IMR-90 (cell line): Measurements from ENCODE around the gene AK3. TPM values are rescaled to one million over a fixed set of nuclear protein-coding genes. Genes with fewer than 3 reads are reported as not detected.
A peak's percentile ranks its signal among the peaks of the same experiment; 100 is the strongest.

Experiments
- ATAC-seq: fragments of 200-7000 bp; cut with Tn5 transposase; 2 replicates; pipeline ENCODE4 v1.9.1; 2020; ENCODE audit warnings: low read depth, mild to moderate bottlenecking, moderate library complexity
- BruUV-seq: library from RNA; stranded (reverse); fragments of 400-500 nt; replicated peaks from 2 replicates; lab custom pipeline; 2021; lab: Mats Ljungman, UMichigan
- CTCF ChIA-PET: fragments of 300-600 bp; formaldehyde crosslinking; extraction: SDS; loops from one replicate; lab custom pipeline; 2021; ENCODE audit warnings: antibody characterized with exemption; lab: Yijun Ruan, JAX
- POLR2A ChIA-PET: fragments of 300-600 bp; sonication (Branson Sonifier 250); formaldehyde crosslinking; loops from one replicate; lab custom pipeline; 2022; ENCODE audit warnings: antibody characterized with exemption; ENCODE audit not compliant: unreplicated experiment; lab: Charles Lee
- DNase-seq: peaks from one replicate; pipeline ENCODE4 v3.0.0; 2013
- H2AFZ ChIP-seq: replicated peaks from 2 replicates; pipeline ENCODE3; 2013; ENCODE audit warnings: low read length, mild to moderate bottlenecking; ENCODE audit not compliant: poor library complexity
- H2AK5ac ChIP-seq: 2 replicates; pipeline ENCODE4 v1.6.1; 2013; ENCODE audit warnings: low read depth, low read length, inconsistent platforms
- H2AK9ac ChIP-seq: replicated peaks from 2 replicates; pipeline ENCODE3; 2013; ENCODE audit warnings: mild to moderate bottlenecking, low read depth, low read length, moderate library complexity; ENCODE audit not compliant: poor library complexity
- H2BK120ac ChIP-seq: 2 replicates; pipeline ENCODE4 v1.6.1; 2013; ENCODE audit warnings: low read depth, low read length, inconsistent platforms
- H2BK15ac ChIP-seq: 3 replicates; pipeline ENCODE4 v1.6.1; 2013; ENCODE audit warnings: low read depth, low read length, inconsistent platforms
- H2BK20ac ChIP-seq: 2 replicates; pipeline ENCODE4 v1.6.1; 2013; ENCODE audit warnings: low read depth, mild to moderate bottlenecking, inconsistent platforms, low read length, moderate library complexity
- H2BK5ac ChIP-seq: 2 replicates; pipeline ENCODE4 v1.6.1; 2013; ENCODE audit warnings: mild to moderate bottlenecking, low read depth, low read length, inconsistent platforms; ENCODE audit not compliant: poor library complexity, severe bottlenecking
- H3K14ac ChIP-seq: replicated peaks from 2 replicates; pipeline ENCODE4 v1.6.1; 2013; ENCODE audit warnings: low read depth, low read length, inconsistent platforms
- H3K18ac ChIP-seq: 2 replicates; pipeline ENCODE4 v1.6.1; 2013; ENCODE audit warnings: low read depth, low read length, control low read depth
- H3K23ac ChIP-seq: 2 replicates; pipeline ENCODE4 v1.6.1; 2013; ENCODE audit warnings: low read depth, low read length, inconsistent platforms
- H3K27ac ChIP-seq: 2 replicates; pipeline ENCODE4 v1.5.1; 2013; ENCODE audit warnings: mild to moderate bottlenecking, control low read depth, low read length; ENCODE audit not compliant: insufficient read depth
- H3K27me3 ChIP-seq: 2 replicates; pipeline ENCODE4 v1.6.1; 2013; ENCODE audit warnings: low read length; ENCODE audit not compliant: control insufficient read depth, insufficient read depth
- H3K36me3 ChIP-seq: 2 replicates; pipeline ENCODE4 v1.6.1; 2013; ENCODE audit warnings: low read length, mixed read lengths; ENCODE audit not compliant: control insufficient read depth, insufficient read depth
- H3K4ac ChIP-seq: 2 replicates; pipeline ENCODE4 v1.6.1; 2013; ENCODE audit warnings: low read depth, low read length, inconsistent platforms
- H3K4me1 ChIP-seq: 2 replicates; pipeline ENCODE4 v1.6.1; 2013; ENCODE audit warnings: low read length, mixed read lengths; ENCODE audit not compliant: control insufficient read depth, insufficient read depth
- H3K4me2 ChIP-seq: 2 replicates; pipeline ENCODE4 v1.6.1; 2013; ENCODE audit warnings: low read depth, mild to moderate bottlenecking, control low read depth, low read length, moderate library complexity
- H3K4me3 ChIP-seq: 2 replicates; pipeline ENCODE4 v1.5.1; 2013; ENCODE audit warnings: low read depth, mild to moderate bottlenecking, control low read depth, low read length, moderate library complexity; ENCODE audit not compliant: insufficient read depth
- H3K56ac ChIP-seq: 2 replicates; pipeline ENCODE4 v1.6.1; 2013; ENCODE audit warnings: low read length, inconsistent platforms; ENCODE audit not compliant: insufficient read depth; ENCODE audit errors: extremely low read depth
- H3K79me1 ChIP-seq, 2 experiments: 2 replicates each; pipeline ENCODE4 v1.6.1; 2013; ENCODE audit warnings: low read length in 2 of 2, inconsistent platforms in 1 of 2, low read depth in 1 of 2
- H3K9ac ChIP-seq: 2 replicates; pipeline ENCODE4 v1.6.1; 2013; ENCODE audit warnings: low read depth, low read length, control low read depth
- H3K9me1 ChIP-seq: 2 replicates; pipeline ENCODE4 v1.6.1; 2013; ENCODE audit warnings: low read length, inconsistent platforms; ENCODE audit not compliant: insufficient read depth
- H3K9me3 ChIP-seq: 2 replicates; pipeline ENCODE4 v1.6.1; 2013; ENCODE audit warnings: low read length; ENCODE audit not compliant: control insufficient read depth, insufficient read depth
- H4K20me1 ChIP-seq: 2 replicates; pipeline ENCODE4 v1.6.1; 2013; ENCODE audit warnings: low read length, inconsistent platforms; ENCODE audit not compliant: insufficient read depth
- H4K5ac ChIP-seq: 2 replicates; pipeline ENCODE4 v1.6.1; 2013; ENCODE audit warnings: mild to moderate bottlenecking, low read depth, low read length, control low read depth
- H4K8ac ChIP-seq, 2 experiments: 2 replicates each; pipeline ENCODE4 v1.6.1; 2013; ENCODE audit warnings: low read depth in 2 of 2, low read length in 2 of 2, control low read depth in 1 of 2, inconsistent platforms in 1 of 2
- H4K91ac ChIP-seq: 2 replicates; pipeline ENCODE4 v1.6.1; 2013; ENCODE audit warnings: low read depth, low read length, inconsistent platforms; ENCODE audit not compliant: insufficient read depth
- ELK1 ChIP-seq: fragments of 150-350 bp; IDR thresholded peaks from 2 replicates; pipeline ENCODE4 v1.6.1; 2016; ENCODE audit warnings: low read depth, mild to moderate bottlenecking, low read length, moderate library complexity, borderline replicate concordance
- MAZ ChIP-seq: IDR thresholded peaks from 2 replicates; pipeline ENCODE4 v1.6.1; 2012; ENCODE audit warnings: low read depth, mild to moderate bottlenecking, low read length, improper control_type of control experiment, moderate library complexity, borderline replicate concordance
- MXI1 ChIP-seq: IDR thresholded peaks from 2 replicates; pipeline ENCODE4 v1.6.1; 2012; ENCODE audit warnings: low read depth, mild to moderate bottlenecking, low read length, moderate library complexity, borderline replicate concordance
- NFE2L2 ChIP-seq: fragments of 150-350 bp; IDR thresholded peaks from 2 replicates; pipeline ENCODE4 v1.6.1; 2016; ENCODE audit warnings: low read depth, mild to moderate bottlenecking, low read length
- POLR2A ChIP-seq: IDR thresholded peaks from 2 replicates; pipeline ENCODE4 v1.6.1; 2012; ENCODE audit warnings: mild to moderate bottlenecking, low read depth, low read length
- RCOR1 ChIP-seq: IDR thresholded peaks from 2 replicates; pipeline ENCODE4 v1.6.1; 2012; ENCODE audit warnings: mild to moderate bottlenecking, low read length, improper control_type of control experiment; ENCODE audit not compliant: insufficient replicate concordance
- RFX5 ChIP-seq: IDR thresholded peaks from 2 replicates; pipeline ENCODE4 v1.8.0; 2012; ENCODE audit warnings: low read depth, mild to moderate bottlenecking, low read length, moderate library complexity
- USF2 ChIP-seq: fragments of 150-350 bp; IDR thresholded peaks from 2 replicates; pipeline ENCODE4 v1.6.1; 2017; ENCODE audit warnings: mild to moderate bottlenecking, antibody characterized with exemption, low read length, low read depth
- WGBS, 2 experiments: methylation state at CpG; one replicate each; pipeline versions ENCODE4 v1.1.5 to v1.1.7; 2013; ENCODE audit warnings: missing lambda C conversion rate in 2 of 2; ENCODE audit not compliant: insufficient read length in 1 of 2; ENCODE audit errors: extremely low coverage in 2 of 2; 5-methylcytosine and 5-hydroxymethylcytosine counted together
- dilution Hi-C: fragments of 300-500 bp; cut with HindIII; formaldehyde crosslinking; loops from one replicate; pipeline ENCODE4 v1.14.3; 2018; ENCODE audit warnings: low sequenced_read_pairs; ENCODE audit not compliant: unreplicated experiment
- in situ Hi-C: fragments of 300-500 bp; cut with MboI; formaldehyde crosslinking; loops from 3 replicates; pipeline ENCODE4 v1.14.3; 2019; ENCODE audit warnings: low sequenced_read_pairs, inconsistent platforms, mixed read lengths
- intact Hi-C: fragments of 100-400 bp; cut with micrococcal nuclease; formaldehyde crosslinking; loops from 2 replicates; pipeline ENCODE4 v1.10.0; 2022
- polyA plus RNA-seq, 3 experiments: library from polyadenylated mRNA; depleted of rRNA; stranded (reverse); fragments of >200 nt; gene quantifications; 2 replicates each; pipeline ENCODE4 v1.2.3, GENCODE V29; 2012; ENCODE audit warnings: low replicate concordance in 1 of 3
- total RNA-seq: library from RNA; depleted of rRNA; stranded (reverse); fragments of >200 nt; gene quantifications from 2 replicates; pipeline ENCODE4 v1.2.3, GENCODE V29; 2012

AK3 gene
- total and polyA plus RNA-seq, 2 of the 4 experiments (the other 2 are of a cell fraction), result 24.7 to 26.2 TPM

GRCh38 chr9:4680173-4680525 is 60.9 kb downstream of the AK3 start:
- peak overlapping the region; percentile 4; the same call in 1 of the 2 replicates for H2BK20ac ChIP-seq
- H4K91ac ChIP-seq, result 0 out of 2 replicates have a peak overlapping the region, but pooled peaks have one; percentile 67
- peak overlapping the region; percentile 73 for H3K4me2 ChIP-seq
- peaks cover 3% of the 10 kb centered on the region for H3K36me3 ChIP-seq
- H3K27me3 ChIP-seq, result no peaks in the 10 kb centered on the region
- H2AFZ ChIP-seq, result peak overlapping the region; percentile 99
- dilution Hi-C loops, result no loop called here
- H3K9ac ChIP-seq, result peak overlapping the region; percentile 96
- H4K8ac ChIP-seq, result peak overlapping the region; percentile 2 to 78; a peak in 3 of 4 replicates
- H3K23ac ChIP-seq, result peak overlapping the region; percentile 57
- whole genome bisulfite sequencing, 2 experiments, result 0% methylated on average over 3 of the region's 10 CpGs; no CpG with 5 or more reads in 1 of the 2 experiments
- peak overlapping the region; percentile 74 for H3K56ac ChIP-seq
- H2AK5ac ChIP-seq, result peak overlapping the region; percentile 9
- H3K9me3 ChIP-seq, result no peaks in the 10 kb centered on the region
- in situ Hi-C loops, result loop anchor here (25.0 kb wide), 1 partner anchor 568 kb away; no protein-coding TSS in a partner anchor
- peak overlapping the region; percentile 83 for H3K27ac ChIP-seq
- ChIA-PET POLR2A (no interaction called here), CTCF (interaction anchor here (1.4 kb wide), 2 partner anchors 10 to 11 kb away, joined by 3 read pairs; no protein-coding TSS in a partner anchor)
- peak overlapping the region; percentile 55; the same call in 1 of the 2 replicates for H2BK120ac ChIP-seq
- H3K79me1 ChIP-seq, result peaks cover 11 to 36% of the 10 kb centered on the region in 2 experiments
- no peaks in the 10 kb centered on the region; the same call in 1 of the 2 replicates for H4K20me1 ChIP-seq
- peak overlapping the region; percentile 37; the same call in 1 of the 2 replicates for H4K5ac ChIP-seq
- BruUV-seq, result no TSS peak
- H2BK5ac ChIP-seq, result peak overlapping the region; percentile 79
- ATAC-seq (no peak), DNase-seq (no peak)
- H3K4ac ChIP-seq, result peak overlapping the region; percentile 61
- no peak overlapping the region; the same call in 1 of the 2 replicates for H3K18ac ChIP-seq
- no peak for TF ChIP-seq ELK1
- TF ChIP-seq RFX5, result no peak
- no peak for TF ChIP-seq USF2
- TF ChIP-seq MAZ, result no peak
- no peak for TF ChIP-seq MXI1
- no peak for TF ChIP-seq POLR2A
- no peak for TF ChIP-seq NFE2L2
- TF ChIP-seq RCOR1, result no peak
- H2AK9ac ChIP-seq, result peak overlapping the region; percentile 88
- peak overlapping the region; percentile 32 for H3K14ac ChIP-seq
- H3K4me1 ChIP-seq, result peaks cover 6% of the 10 kb centered on the region
- no peak overlapping the region for H2BK15ac ChIP-seq
- peaks cover 5% of the 10 kb centered on the region for H3K9me1 ChIP-seq
- intact Hi-C loops, result loop anchor here (5.0 kb wide), 1 partner anchor 47 kb away; no protein-coding TSS in a partner anchor
- H3K4me3 ChIP-seq, result peak overlapping the region; percentile 60
